Measurements from ENCODE around the gene SCYGR2.

- no peak for TF ChIP-seq TAF1 (IDR thresholded peaks at IDR 0.05; ENCODE audit: borderline replicate concordance, low read depth, low read length)
- TF ChIP-seq CTCF (IDR thresholded peaks at IDR 0.05), result no peak
- no peak for TF ChIP-seq CHD2 (IDR thresholded peaks at IDR 0.05; ENCODE audit: low read length, partially characterized antibody)
- no peak for TF ChIP-seq FOXJ3 (CRISPR knock-in tag; IDR thresholded peaks at IDR 0.05)
- no peak for TF ChIP-seq MAX (IDR thresholded peaks at IDR 0.05; ENCODE audit: low read depth)
- no peak for TF ChIP-seq JUND (IDR thresholded peaks at IDR 0.05)
- no peak for TF ChIP-seq NRF1 (IDR thresholded peaks at IDR 0.05; ENCODE audit: low read depth, low read length)
- no peak for TF ChIP-seq IRF3 (IDR thresholded peaks at IDR 0.05; ENCODE audit: low read depth, low read length)
- no peak for TF ChIP-seq ZBTB33 (IDR thresholded peaks at IDR 0.05; ENCODE audit: borderline replicate concordance, low read depth)
- TF ChIP-seq USF2 (IDR thresholded peaks at IDR 0.05; ENCODE audit: borderline replicate concordance, low read depth, low read length), result no peak
These were observed 22.6 kb upstream of the SCYGR2 start for GRCh38 chr2:227576110-227576509.
